ENCODE results near the gene GSTM4.

The GSTM4 gene

DNA sequence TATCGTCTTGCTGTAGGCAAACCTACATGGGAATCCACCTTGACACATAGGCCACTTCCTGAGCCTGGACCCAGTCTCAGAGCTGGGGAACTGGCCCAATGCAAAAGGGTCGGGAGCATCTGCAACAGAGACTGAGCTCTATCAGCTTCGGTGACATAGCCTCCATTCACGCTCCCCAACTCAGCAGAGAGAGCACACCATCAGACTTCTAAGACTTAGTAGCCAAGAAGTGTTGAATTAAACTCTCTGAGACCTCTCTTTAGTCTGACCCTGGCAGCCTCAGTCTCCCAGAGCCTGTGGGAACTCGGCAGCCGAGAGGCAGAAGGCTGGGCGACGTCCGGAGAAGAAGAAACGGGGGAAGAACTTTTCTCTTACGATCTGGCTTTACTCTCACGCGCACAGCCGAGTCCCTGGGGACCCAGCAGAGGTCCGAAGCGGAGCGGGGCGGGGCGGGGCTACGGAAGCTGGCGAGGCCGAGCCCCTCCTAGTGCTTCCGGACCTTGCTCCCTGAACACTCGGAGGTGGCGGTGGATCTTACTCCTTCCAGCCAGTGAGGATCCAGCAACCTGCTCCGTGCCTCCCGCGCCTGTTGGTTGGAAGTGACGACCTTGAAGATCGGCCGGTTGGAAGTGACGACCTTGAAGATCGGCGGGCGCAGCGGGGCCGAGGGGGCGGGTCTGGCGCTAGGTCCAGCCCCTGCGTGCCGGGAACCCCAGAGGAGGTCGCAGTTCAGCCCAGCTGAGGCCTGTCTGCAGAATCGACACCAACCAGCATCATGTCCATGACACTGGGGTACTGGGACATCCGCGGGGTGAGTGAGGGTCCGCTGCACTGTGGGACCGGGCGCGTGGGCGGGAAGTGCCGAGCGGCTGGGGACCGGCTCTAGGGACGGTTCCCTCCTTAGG is at the start of gene GSTM4:
Gene GSTM4, plus strand, starts transcription at position 485 of the 905 bp plus-strand sequence. Its CDS starts 291 bp downstream, at position 776.
- DNase-seq (ENCODE audit: low read depth) = peak; percentile 47

- DNase-seq (ENCODE audit: low read depth) = no peak
Observed at GRCh38 chr1:109609881-109610280, 46.0 kb upstream of the GSTM4 start.

DNA sequence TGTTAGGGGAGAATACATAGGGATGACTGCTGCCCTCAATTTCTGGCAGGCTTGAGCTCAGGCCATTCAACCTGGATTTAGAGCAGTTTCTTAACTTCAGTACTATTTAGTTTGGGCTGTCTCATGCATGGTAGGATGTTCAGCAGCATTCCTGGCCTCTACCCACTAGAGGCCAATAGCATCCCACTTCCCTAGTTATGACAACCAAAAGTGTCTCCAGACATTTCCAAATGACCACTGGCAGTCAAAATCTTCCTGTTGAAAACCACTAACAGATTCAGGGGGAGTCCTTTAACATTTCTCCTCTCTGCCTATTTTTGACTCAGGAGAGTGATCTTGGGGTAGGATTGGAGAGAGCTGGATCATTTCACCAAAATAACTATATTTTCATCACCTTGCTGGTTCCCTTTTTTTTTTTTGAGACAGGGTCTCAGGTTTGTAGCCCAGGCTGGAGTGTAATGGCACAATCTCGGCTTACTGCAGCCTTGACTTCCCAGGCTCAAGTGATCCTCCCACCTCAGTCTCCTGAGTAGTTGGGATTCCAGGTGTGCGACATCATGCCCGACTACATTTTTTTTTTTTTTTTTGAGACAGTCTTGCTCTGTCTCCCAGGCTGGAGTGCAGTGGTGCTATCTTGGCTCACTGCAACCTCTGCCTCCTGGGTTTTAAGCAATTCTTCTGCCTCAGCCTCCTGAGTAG is 45.1 kb upstream of the GSTM4 start:
- no peak for DNase-seq (ENCODE audit: low read depth)

- no peak for DNase-seq (ENCODE audit: low read depth)
Observed at GRCh38 chr1:109611308-109611990, 44.5 kb upstream of the GSTM4 start.

- no peak for DNase-seq (ENCODE audit: low read depth)
Observed at GRCh38 chr1:109613361-109614147, 42.3 kb upstream of the GSTM4 start.

GRCh38 chr1:109615879-109616278 is 40.0 kb upstream of the GSTM4 start:
- no peak for DNase-seq (ENCODE audit: low read depth)

DNA sequence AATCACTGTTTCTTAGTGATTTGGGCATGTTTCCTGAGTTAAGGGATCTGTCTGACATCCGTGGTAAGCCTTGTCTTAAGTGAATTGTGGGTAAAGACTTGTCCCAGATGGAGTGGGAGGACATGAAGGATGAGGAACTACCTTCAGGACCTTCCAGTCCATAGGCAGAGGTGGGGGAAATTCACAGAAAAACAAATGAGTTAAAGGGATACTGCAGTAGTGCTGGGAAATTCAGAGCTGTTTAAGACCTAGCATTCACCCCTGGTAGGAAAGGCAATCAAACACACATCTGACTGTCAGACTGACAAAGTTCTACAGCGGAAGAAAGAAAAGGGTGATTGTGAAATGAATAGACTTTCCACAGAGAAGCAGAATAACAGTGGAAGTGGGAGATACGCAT is 39.5 kb upstream of the GSTM4 start:
- DNase-seq (ENCODE audit: low read depth) = no peak

- DNase-seq (ENCODE audit: low read depth) = no peak
Observed at GRCh38 chr1:109617291-109617801, 38.6 kb upstream of the GSTM4 start.

DNA sequence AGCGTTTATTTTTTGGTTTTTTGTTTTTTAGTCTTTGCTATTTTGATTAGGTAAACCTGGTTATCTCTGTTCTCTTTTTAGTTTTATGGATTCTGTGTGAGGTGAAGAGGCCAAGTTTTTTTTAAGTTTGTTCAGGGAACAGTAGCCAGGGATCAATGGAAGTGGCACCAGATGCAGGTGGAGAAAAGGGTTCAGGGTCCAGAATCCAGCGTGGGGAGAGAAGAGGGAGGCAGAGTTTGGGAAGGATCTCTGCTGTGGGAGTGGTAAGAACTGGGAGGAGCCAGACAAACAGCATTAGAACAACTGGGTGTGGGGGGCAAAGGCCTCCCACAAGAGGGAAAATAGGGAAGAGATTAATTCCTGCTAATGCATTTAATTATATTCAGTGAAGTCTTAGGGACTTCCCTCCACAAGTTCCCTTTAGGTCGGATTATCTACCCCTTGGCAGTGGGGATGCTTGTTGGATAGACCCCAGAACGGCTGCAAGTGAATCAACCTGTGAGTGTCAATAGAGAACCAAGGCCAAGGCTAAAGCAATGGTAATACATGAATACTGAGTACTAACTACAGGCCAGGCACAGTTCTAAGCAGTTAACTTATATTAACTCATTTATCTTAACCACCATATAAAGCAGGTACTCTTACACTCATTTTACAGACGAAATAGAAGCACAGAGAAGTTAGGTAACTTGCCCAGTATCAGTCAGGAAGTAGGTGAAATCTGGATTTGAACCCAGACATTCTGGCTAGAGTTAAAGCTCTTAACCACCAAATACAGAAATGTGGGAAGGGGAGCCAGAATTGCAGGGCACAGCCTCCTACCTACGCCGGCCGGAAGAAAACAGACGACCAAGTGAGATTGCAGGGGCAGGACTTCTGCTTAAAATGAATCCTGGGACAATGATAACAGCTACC is 37.0 kb upstream of the GSTM4 start:
- DNase-seq (ENCODE audit: low read depth) = no peak

GRCh38 chr1:109619576-109620400 is 36.1 kb upstream of the GSTM4 start, which contains the start of the genes AMPD2 and GNAT2:
Gene AMPD2, plus strand, starts transcription at chr1:109619837. Its CDS starts 1,339 bp downstream, at chr1:109621176.
Gene GNAT2, minus strand, starts transcription at chr1:109619616. Its CDS starts 6,746 bp downstream, at chr1:109612870.
- DNase-seq (ENCODE audit: low read depth) = peak; percentile 54

- no peak for DNase-seq (ENCODE audit: low read depth)
Observed at GRCh38 chr1:109620401-109620791, 35.5 kb upstream of the GSTM4 start.

GRCh38 chr1:109620841-109621286 is 35.0 kb upstream of the GSTM4 start:
- DNase-seq (ENCODE audit: low read depth) = peak; percentile 94

- DNase-seq (ENCODE audit: low read depth) = no peak
Observed at GRCh38 chr1:109621379-109622136, 34.3 kb upstream of the GSTM4 start.

DNA sequence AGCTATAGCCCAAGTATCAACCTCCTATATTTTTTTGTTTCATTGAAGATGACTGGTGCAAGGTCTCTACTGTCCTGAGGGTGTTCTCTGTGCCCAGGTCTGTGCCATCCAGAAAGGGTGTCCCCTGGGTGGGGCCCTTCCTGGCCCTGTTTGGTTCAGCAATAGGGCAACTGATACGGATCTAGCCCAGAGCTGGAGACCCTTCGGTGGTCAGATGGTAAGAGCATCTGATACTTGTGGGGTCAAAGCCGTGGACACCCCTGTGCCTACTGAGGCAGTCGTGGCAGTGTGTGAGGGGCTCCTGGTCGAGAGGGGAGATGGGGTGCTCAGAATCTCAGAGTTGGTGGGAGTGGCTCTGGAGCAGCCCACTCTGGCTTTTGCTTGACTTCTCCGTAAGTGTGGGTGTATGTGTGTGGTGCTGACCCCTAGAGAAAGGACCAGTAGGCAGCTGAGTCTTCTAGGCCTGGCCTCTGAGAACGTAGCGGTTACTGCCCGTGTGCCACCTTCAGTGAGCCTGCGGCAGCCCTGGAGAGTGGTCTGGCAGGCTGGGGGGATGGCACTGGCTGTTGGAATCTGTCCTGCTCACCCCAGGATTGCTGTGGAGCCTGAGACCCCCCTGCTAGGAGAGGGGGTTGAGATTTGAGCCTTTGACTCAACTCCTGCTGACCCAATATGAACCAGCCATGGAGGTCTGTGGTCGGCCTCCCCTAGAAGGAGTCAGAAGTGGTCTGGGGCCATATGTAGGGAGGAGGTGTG is 33.6 kb upstream of the GSTM4 start:
- DNase-seq (ENCODE audit: low read depth) = no peak

- DNase-seq (ENCODE audit: low read depth) = no peak
Observed at GRCh38 chr1:109622895-109623294, 33.0 kb upstream of the GSTM4 start.

- no peak for DNase-seq (ENCODE audit: low read depth)
Observed at GRCh38 chr1:109623601-109624161, 32.2 kb upstream of the GSTM4 start.

All from activated gamma-delta T cell treated with anti-CD3 and anti-CD28 coated beads, Interleukin-2, amount 50 U/mL, for 16 hours (primary cell).